Gastrocnemius medialis (tissue), 4 donors: ENCODE results near the gene RAB15. TPM values are rescaled to one million over a fixed set of nuclear protein-coding genes. Genes with fewer than 3 reads are reported as not detected.

Experiments used
- ATAC-seq, 2 donors: fragments of 150-250 bp; one replicate each; pipeline ENCODE4 v1.9.1; 2016
- DNase-seq, 2 donors: peaks; one replicate each; pipeline ENCODE4 v3.0.0-alpha.2; 2019
- H3K27ac ChIP-seq, 4 donors: fragments of 200-600 bp; sonication (generic); 1 replicate in 1 of 4; 2 replicates in 3 of 4; pipeline ENCODE4 v1.5.1; 2016 to 2018; ENCODE audit warnings: mild to moderate bottlenecking in 2 of 4, moderate library complexity in 1 of 4
- H3K27me3 ChIP-seq, 3 donors: fragments of 200-600 bp; sonication (generic) in 2 of 3; 1 replicate in 1 of 3; 2 replicates in 2 of 3; pipeline versions ENCODE4 v1.5.1 to v1.6.0; 2016 to 2019; ENCODE audit warnings: mild to moderate bottlenecking in 1 of 3, moderate library complexity in 1 of 3
- H3K36me3 ChIP-seq, 2 donors: fragments of 200-600 bp; sonication (generic) in 1 of 2; one replicate each; pipeline ENCODE4 v1.5.1; 2017 to 2018
- H3K4me1 ChIP-seq, 2 donors: fragments of 200-600 bp; sonication (generic) in 1 of 2; one replicate each; pipeline ENCODE4 v1.5.1; 2016 to 2017; ENCODE audit warnings: mild to moderate bottlenecking in 2 of 2
- H3K4me3 ChIP-seq, 4 donors: fragments of 200-600 bp; sonication (generic) in 3 of 4; 1 replicate in 1 of 4; 2 replicates in 3 of 4; pipeline ENCODE4 v1.5.1; 2016 to 2019; ENCODE audit warnings: mild to moderate bottlenecking in 2 of 4
- H3K9me3 ChIP-seq, 3 donors: fragments of 200-600 bp; sonication (generic) in 2 of 3; 1 replicate in 1 of 3; 2 replicates in 2 of 3; pipeline ENCODE4 v1.5.1; 2016 to 2019
- CTCF ChIP-seq, 5 experiments: fragments of 450-650 bp in 3 of 5; fragments of 200-600 bp in 2 of 5; sonication (generic) in 2 of 5; IDR thresholded peaks in 4 of 5; conservative IDR thresholded peaks in 1 of 5; 1 replicate in 4 of 5; 2 replicates in 1 of 5; pipeline ENCODE4 v1.5.1; 2016 to 2019; ENCODE audit warnings: antibody characterized with exemption in 5 of 5, mild to moderate bottlenecking in 3 of 5, moderate library complexity in 3 of 5
- POLR2A ChIP-seq, 2 donors: fragments of 450-650 bp; IDR thresholded peaks; one replicate each; pipeline ENCODE4 v1.6.1; 2017; ENCODE audit warnings: antibody characterized with exemption in 2 of 2, mild to moderate bottlenecking in 2 of 2, moderate library complexity in 2 of 2
- in situ Hi-C, 4 donors: fragments of 200-750 bp; cut with MboI; loops; one replicate each; pipeline versions ENCODE4 v1.15.0 to v1.8.0; 2017; ENCODE audit warnings: low sequenced_read_pairs in 4 of 4
- intact Hi-C: fragments of 100-400 bp; cut with DNase I; formaldehyde crosslinking; loops from one replicate; pipeline ENCODE4 v1.15.1; 2023; ENCODE audit warnings: low total_unique reads
- total RNA-seq, 4 donors: library from RNA; depleted of rRNA; stranded (reverse); fragments of >200 nt; gene quantifications; one replicate each; pipeline versions ENCODE4 v1.1.0 to v1.2.3, GENCODE V29; 2016

RAB15 gene
- total RNA-seq, 4 donors from 2014 or later: 0.51 to 7.3 (median 2.0) TPM

GRCh38 chr14:64958201-64958600 is 13.9 kb downstream of the RAB15 start:
- H3K27me3 ChIP-seq: no peaks in the 10 kb centered on the region
- H3K36me3 ChIP-seq: no peaks in the 10 kb centered on the region
- no peaks in the 10 kb centered on the region for H3K9me3 ChIP-seq
- H3K4me1 ChIP-seq: peaks cover 18 to 20% of the 10 kb centered on the region in 2 donors
- intact Hi-C loops (no loop called here), in situ Hi-C loops (no loop called here)
- no peak overlapping the region for H3K27ac ChIP-seq
- TF ChIP-seq CTCF (IDR thresholded peaks at IDR 0.05 in 4 of 5, conservative IDR thresholded peaks at IDR 0.05 in 1 of 5) (no peak), POLR2A (IDR thresholded peaks at IDR 0.05) (no peak)
- DNase-seq (no peak), ATAC-seq (no peak)
- no peak overlapping the region for H3K4me3 ChIP-seq

- intact Hi-C loops: no loop called here
- H3K27ac ChIP-seq: no peak overlapping the region
- TF ChIP-seq POLR2A (IDR thresholded peaks at IDR 0.05) (no peak), CTCF (IDR thresholded peaks at IDR 0.05 in 4 of 5, conservative IDR thresholded peaks at IDR 0.05 in 1 of 5) (no peak)
- DNase-seq (no peak), ATAC-seq (no peak)
- H3K4me1 ChIP-seq: peaks cover 30 to 32% of the 10 kb centered on the region in 2 donors
- H3K4me3 ChIP-seq: no peak overlapping the region
- no peaks in the 10 kb centered on the region for H3K36me3 ChIP-seq
- in situ Hi-C loops: no loop called here
- H3K9me3 ChIP-seq: no peaks in the 10 kb centered on the region
- H3K27me3 ChIP-seq: no peaks in the 10 kb centered on the region
These were observed 15.3 kb downstream of the RAB15 start for GRCh38 chr14:64956697-64957406.

GRCh38 chr14:64955297-64955696 is 16.8 kb downstream of the RAB15 start:
- DNase-seq (no peak), ATAC-seq (no peak)
- no peak overlapping the region for H3K27ac ChIP-seq
- H3K36me3 ChIP-seq: no peaks in the 10 kb centered on the region
- H3K9me3 ChIP-seq: no peaks in the 10 kb centered on the region
- intact Hi-C loops: no loop called here
- no peaks in the 10 kb centered on the region for H3K27me3 ChIP-seq
- H3K4me1 ChIP-seq: peaks cover 36 to 41% of the 10 kb centered on the region in 2 donors
- H3K4me3 ChIP-seq: no peak overlapping the region
- TF ChIP-seq POLR2A (IDR thresholded peaks at IDR 0.05) (no peak), CTCF (IDR thresholded peaks at IDR 0.05 in 4 of 5, conservative IDR thresholded peaks at IDR 0.05 in 1 of 5) (no peak)
- in situ Hi-C loops: no loop called here

GRCh38 chr14:64954491-64955240 is 17.5 kb downstream of the RAB15 start:
- TF ChIP-seq POLR2A (IDR thresholded peaks at IDR 0.05): no peak
- no peak for TF ChIP-seq CTCF (IDR thresholded peaks at IDR 0.05 in 4 of 5, conservative IDR thresholded peaks at IDR 0.05 in 1 of 5)
- no peak for ATAC-seq
- no peaks in the 10 kb centered on the region for H3K27me3 ChIP-seq
- in situ Hi-C loops: no loop called here
- H3K27ac ChIP-seq: no peak overlapping the region
- H3K36me3 ChIP-seq: no peaks in the 10 kb centered on the region
- no peak overlapping the region for H3K4me3 ChIP-seq
- DNase-seq: no peak
- peaks cover 43 to 46% of the 10 kb centered on the region in 2 donors for H3K4me1 ChIP-seq
- intact Hi-C loops: no loop called here
- H3K9me3 ChIP-seq: no peaks in the 10 kb centered on the region
